Osteocyte (in vitro differentiated cells): ENCODE data around the gene IGDCC3. TPM values are rescaled to one million over a fixed set of nuclear protein-coding genes. Genes with fewer than 3 reads are reported as not detected.

Experiments
- DNase-seq: peaks from one replicate; pipeline ENCODE4 v3.0.0; 2021; ENCODE audit warnings: mixed read lengths; ENCODE audit not compliant: unreplicated experiment; ENCODE audit errors: extremely low spot score
- H3K27ac Mint-ChIP-seq: one replicate; pipeline ENCODE4 v1.8.0; 2021; ENCODE audit warnings: mild to moderate bottlenecking, mixed read lengths; ENCODE audit not compliant: unreplicated experiment
- H3K27me3 Mint-ChIP-seq: one replicate; pipeline ENCODE4 v1.8.0; 2021; ENCODE audit warnings: mixed read lengths; ENCODE audit not compliant: unreplicated experiment
- H3K36me3 Mint-ChIP-seq: one replicate; pipeline ENCODE4 v1.8.0; 2021; ENCODE audit warnings: mixed read lengths; ENCODE audit not compliant: unreplicated experiment
- H3K4me1 Mint-ChIP-seq: one replicate; pipeline ENCODE4 v1.8.0; 2021; ENCODE audit warnings: mixed read lengths; ENCODE audit not compliant: unreplicated experiment
- H3K4me3 Mint-ChIP-seq: one replicate; pipeline ENCODE4 v1.8.0; 2021; ENCODE audit warnings: mild to moderate bottlenecking, moderate library complexity, mixed read lengths; ENCODE audit not compliant: unreplicated experiment
- H3K9me3 Mint-ChIP-seq: one replicate; pipeline ENCODE4 v1.8.0; 2021; ENCODE audit warnings: mixed read lengths; ENCODE audit not compliant: unreplicated experiment
- total RNA-seq: library from RNA; stranded (reverse); gene quantifications from 2 replicates; pipeline ENCODE4 v1.2.1, GENCODE V29; 2021
- TF ChIP-seq, protein P1 (sequence below): fragments of 200-600 bp; sonication (generic); IDR thresholded peaks from 2 replicates; pipeline ENCODE4 v1.5.0; 2021; ENCODE audit warnings: antibody characterized with exemption, mild to moderate bottlenecking, moderate library complexity

IGDCC3 gene
- total RNA-seq, 1 donor from 2014 or later = 0.48 TPM

DNA sequence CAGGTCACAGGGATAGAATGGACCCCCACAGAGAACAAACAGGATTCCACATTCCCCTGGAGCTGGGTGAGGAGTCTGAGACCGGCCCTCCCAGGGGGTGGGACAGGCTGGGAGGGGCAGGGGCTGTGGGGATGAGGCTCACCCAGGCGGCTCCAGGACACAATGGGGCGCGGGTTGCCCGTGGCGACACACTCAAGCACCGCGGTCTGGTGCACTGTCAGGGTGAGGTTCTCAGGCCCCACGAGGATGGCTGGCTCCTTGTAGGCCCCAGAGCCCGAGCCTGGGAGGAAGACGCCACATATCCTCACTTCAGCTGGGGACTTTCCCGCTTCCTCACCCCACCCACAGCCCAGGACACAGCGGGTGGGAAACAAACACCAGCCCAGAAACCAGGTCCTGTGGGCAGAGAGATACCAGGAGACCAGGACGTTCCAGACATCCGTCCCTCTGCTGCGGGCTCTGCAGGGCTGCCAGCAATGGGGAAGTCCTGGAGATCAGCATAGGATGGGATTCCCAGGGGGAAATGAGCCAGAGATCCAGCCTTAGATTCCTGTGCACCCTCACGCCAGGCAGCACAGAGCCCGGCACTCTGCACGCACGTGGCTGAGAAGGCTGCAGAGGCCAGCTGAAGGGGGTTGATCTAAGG, 43.1 kb downstream of the IGDCC3 start:
- Mint-ChIP-seq H3K27me3 (peaks cover 10% of the 10 kb centered on the region), H3K27ac (no peak overlapping the region), H3K4me3 (no peak overlapping the region), H3K4me1 (peaks cover 8% of the 10 kb centered on the region), H3K36me3 (no peaks in the 10 kb centered on the region), H3K9me3 (no peaks in the 10 kb centered on the region)
- TF ChIP-seq, protein P1, sequence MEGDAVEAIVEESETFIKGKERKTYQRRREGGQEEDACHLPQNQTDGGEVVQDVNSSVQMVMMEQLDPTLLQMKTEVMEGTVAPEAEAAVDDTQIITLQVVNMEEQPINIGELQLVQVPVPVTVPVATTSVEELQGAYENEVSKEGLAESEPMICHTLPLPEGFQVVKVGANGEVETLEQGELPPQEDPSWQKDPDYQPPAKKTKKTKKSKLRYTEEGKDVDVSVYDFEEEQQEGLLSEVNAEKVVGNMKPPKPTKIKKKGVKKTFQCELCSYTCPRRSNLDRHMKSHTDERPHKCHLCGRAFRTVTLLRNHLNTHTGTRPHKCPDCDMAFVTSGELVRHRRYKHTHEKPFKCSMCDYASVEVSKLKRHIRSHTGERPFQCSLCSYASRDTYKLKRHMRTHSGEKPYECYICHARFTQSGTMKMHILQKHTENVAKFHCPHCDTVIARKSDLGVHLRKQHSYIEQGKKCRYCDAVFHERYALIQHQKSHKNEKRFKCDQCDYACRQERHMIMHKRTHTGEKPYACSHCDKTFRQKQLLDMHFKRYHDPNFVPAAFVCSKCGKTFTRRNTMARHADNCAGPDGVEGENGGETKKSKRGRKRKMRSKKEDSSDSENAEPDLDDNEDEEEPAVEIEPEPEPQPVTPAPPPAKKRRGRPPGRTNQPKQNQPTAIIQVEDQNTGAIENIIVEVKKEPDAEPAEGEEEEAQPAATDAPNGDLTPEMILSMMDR = no peak
- DNase-seq = no peak

DNA sequence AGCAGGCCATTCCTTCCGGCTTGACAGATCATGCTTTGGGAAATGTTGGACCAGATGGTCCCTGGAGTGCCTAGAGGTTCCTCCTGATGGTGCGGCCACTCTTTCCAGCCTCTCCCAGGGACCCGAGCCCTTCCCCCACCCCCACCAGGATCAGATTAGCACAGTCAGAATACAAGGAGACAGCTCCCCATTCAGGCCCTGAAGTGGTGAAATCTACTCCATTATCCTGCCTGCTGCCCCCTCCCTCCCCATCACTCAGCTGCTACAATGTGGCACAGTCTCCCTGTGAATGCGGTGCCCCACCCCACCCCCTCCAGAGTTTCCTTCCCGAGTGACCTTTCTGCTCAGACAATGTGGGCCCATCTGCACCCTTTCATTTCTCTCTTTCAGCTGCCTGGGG, 43.9 kb downstream of the IGDCC3 start:
- Mint-ChIP-seq H3K27ac (no peak overlapping the region), H3K27me3 (peaks cover 8% of the 10 kb centered on the region), H3K4me1 (peaks cover 8% of the 10 kb centered on the region), H3K4me3 (no peak overlapping the region), H3K9me3 (no peaks in the 10 kb centered on the region), H3K36me3 (no peaks in the 10 kb centered on the region)
- DNase-seq = no peak
- TF ChIP-seq, protein P1 = no peak

DNA sequence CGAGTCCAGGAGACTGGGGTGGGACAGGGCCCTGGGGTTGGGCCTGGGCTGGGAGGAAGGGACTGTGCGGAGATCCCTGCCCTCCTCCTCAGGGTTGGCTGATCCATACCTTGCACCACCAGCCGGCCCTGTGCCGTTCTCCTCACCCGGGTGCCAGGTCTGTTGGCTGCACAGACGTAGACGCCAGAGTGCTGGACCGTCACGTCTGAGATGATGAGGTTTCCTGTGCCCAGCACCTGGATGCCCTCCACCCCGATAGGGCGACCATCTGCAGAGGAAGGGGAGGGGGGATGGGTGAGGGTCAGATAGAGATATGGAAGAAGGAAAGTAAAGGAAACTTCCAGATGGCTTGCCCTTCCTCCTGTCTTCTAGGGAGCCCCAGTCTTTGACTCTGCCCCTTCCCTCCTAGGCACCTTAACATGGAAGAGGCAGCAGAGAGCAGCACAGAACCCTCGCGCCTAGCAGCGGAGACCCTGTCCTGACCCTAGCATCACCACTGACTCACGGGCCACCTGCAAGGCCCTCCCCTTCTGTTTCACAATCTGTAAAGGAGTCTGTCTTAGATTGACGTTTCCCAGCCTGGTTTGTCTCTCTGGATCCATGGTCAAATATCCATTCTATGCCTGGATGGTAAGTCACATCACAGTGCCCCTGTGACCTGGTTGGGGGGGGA, 44.5 kb downstream of the IGDCC3 start:
- peaks cover 8% of the 10 kb centered on the region for H3K4me1 Mint-ChIP-seq
- no peak for DNase-seq
- H3K27me3 Mint-ChIP-seq = peaks cover 5% of the 10 kb centered on the region
- H3K36me3 Mint-ChIP-seq = no peaks in the 10 kb centered on the region
- H3K27ac Mint-ChIP-seq = no peak overlapping the region
- no peak overlapping the region for H3K4me3 Mint-ChIP-seq
- H3K9me3 Mint-ChIP-seq = no peaks in the 10 kb centered on the region
- TF ChIP-seq, protein P1 = no peak

DNA sequence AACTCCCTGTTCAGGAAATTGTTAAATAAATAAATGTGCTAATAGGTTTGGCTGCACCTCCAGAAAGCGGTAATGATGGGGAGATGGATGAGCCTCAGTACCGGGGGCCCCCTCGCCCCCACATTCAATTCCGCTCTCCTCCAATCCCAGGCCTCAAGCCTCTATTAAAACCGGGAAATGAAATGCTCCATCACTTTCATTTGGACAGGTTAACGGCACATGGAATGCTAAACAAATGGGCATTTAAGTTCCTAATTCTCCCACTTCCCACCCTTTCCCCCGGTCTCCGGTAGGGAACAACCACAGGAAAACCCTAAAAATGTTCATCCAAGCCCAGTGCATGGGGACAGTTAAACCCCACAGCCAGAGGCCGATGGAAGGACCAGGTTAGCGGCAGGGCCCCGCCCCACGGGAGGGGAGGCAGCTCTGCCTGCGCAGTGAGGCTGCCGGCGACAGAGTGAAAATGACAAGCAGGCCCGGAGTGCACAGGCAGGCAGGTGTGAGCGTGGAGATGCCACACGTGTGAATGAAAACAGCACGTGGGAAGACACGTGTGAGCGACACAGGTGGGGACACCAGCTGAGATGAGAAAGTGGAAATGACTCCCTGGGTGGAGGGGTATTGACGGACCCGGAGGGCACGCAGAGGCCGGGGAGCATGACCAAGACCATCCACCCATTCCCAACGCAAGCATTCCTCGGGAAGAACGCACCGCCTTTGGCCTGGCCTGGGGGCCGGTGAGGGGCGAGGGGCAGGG, 45.2 kb downstream of the IGDCC3 start:
- H3K36me3 Mint-ChIP-seq = no peaks in the 10 kb centered on the region
- no peaks in the 10 kb centered on the region for H3K9me3 Mint-ChIP-seq
- peaks cover 5% of the 10 kb centered on the region for H3K27me3 Mint-ChIP-seq
- no peak overlapping the region for H3K4me3 Mint-ChIP-seq
- no peak for DNase-seq
- H3K27ac Mint-ChIP-seq = no peak overlapping the region
- H3K4me1 Mint-ChIP-seq = peaks cover 8% of the 10 kb centered on the region
- TF ChIP-seq, protein P1 = no peak

DNA sequence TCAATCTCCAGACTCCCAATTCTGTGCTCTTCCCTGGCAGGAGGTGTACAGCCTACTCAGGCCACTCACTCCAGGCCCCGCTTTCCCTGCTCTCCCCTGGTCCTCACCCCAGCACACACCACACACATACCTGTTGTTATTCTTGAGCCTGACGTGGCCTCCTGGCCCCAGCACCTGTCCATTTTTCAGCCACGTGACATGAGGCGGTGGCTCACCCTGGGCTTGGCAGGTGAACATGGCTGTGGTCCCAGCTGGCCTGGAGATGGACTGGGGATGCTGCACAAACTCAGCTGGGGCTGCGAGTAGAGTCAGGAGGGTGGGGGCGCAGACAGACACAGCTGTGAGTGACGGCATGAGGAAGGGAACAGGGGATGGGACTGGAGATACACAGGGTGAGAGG, 46.0 kb downstream of the IGDCC3 start:
- TF ChIP-seq, protein P1 = no peak
- H3K36me3 Mint-ChIP-seq = no peaks in the 10 kb centered on the region
- peaks cover 5% of the 10 kb centered on the region for H3K27me3 Mint-ChIP-seq
- peaks cover 8% of the 10 kb centered on the region for H3K4me1 Mint-ChIP-seq
- no peaks in the 10 kb centered on the region for H3K9me3 Mint-ChIP-seq
- no peak for DNase-seq
- no peak overlapping the region for H3K27ac Mint-ChIP-seq
- H3K4me3 Mint-ChIP-seq = no peak overlapping the region
